Measurements from ENCODE around the gene ACOXL.

The ACOXL gene

DNA sequence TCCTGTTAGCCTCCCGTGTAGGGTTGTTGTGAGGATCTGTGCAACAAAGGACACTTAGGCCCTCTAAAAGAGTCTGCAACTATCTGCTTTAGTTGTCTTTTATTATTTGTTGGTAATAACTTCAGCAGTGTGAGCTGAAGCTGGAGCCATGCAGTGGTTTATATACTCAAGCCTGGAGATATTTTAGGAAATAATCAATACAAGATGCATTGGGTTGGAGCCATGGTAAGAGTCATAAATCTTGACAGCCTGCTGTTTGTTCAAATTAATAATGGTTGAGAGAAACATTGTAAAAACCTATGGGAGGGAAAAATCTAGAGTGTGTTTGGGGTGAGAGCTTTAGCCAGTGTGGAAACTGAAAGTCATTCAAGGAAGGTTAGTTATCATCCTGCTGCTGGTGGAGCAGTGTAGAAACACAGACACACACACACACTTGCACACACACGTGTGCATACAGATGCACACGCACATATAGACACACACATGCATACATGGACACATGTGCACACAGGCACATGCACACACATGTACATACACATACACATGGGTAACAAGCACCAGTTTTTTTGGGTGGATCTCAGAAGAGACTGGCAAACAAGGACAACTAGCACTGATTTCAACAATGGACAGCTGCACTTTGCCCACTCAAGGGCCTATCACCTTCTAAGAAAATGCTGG lies 51.0 kb downstream of the ACOXL start:
- no peaks in the 10 kb centered on the region for H3K79me2 ChIP-seq (ENCODE audit: control insufficient read depth, insufficient read depth, low read length, poor library complexity)
- no peak overlapping the region for H3K14ac ChIP-seq (ENCODE audit: low read length)
- no peaks in the 10 kb centered on the region for H3K36me3 ChIP-seq (ENCODE audit: control insufficient read depth in 1 of 2, insufficient read depth in 2 of 2, low read length in 2 of 2)
- no peak overlapping the region for H3K18ac ChIP-seq (ENCODE audit: low read length)
- H4K12ac ChIP-seq (ENCODE audit: low read depth, low read length): no peak overlapping the region
- no peaks in the 10 kb centered on the region for H3K27me3 ChIP-seq (ENCODE audit: insufficient read depth, low read length)
- H3K9me3 ChIP-seq (ENCODE audit: insufficient read depth, low read depth, low read length): peaks cover 1% of the 10 kb centered on the region
- H3K4ac ChIP-seq (ENCODE audit: low read depth, low read length): no peak overlapping the region
- H3K79me1 ChIP-seq (ENCODE audit: low read length): no peaks in the 10 kb centered on the region
- H3K23ac ChIP-seq (ENCODE audit: low read length): no peak overlapping the region
- no peak overlapping the region for H3K9ac ChIP-seq (ENCODE audit: low read length)
- H2AFZ ChIP-seq (ENCODE audit: insufficient read depth, low read length, poor library complexity): no peak overlapping the region
- H4K91ac ChIP-seq (ENCODE audit: low read depth, low read length): no peak overlapping the region
- no peak overlapping the region for H4K8ac ChIP-seq (ENCODE audit: low read depth, low read length)
- no peak overlapping the region for H3K4me3 ChIP-seq (ENCODE audit: low read depth, low read length)
- no CpG with 5 or more reads among the region's 3 CpGs for WGBS (ENCODE audit: extremely low coverage, insufficient coverage, insufficient read length)
- H2AK5ac ChIP-seq (ENCODE audit: low read length): no peak overlapping the region
- no peak overlapping the region for H2BK5ac ChIP-seq (ENCODE audit: low read depth, low read length, poor library complexity)
- no peaks in the 10 kb centered on the region for H3K4me1 ChIP-seq (ENCODE audit: control insufficient read depth in 1 of 2, insufficient read depth in 2 of 2, low read length in 2 of 2)
- no peak overlapping the region for H2BK12ac ChIP-seq (ENCODE audit: low read length)
- no peak overlapping the region for H3K27ac ChIP-seq (ENCODE audit: low read depth, low read length)
- no peak for DNase-seq
- H3K4me2 ChIP-seq (ENCODE audit: low read length): no peak overlapping the region
- no peak overlapping the region for H2BK120ac ChIP-seq (ENCODE audit: insufficient read depth, low read length, poor library complexity)

DNA sequence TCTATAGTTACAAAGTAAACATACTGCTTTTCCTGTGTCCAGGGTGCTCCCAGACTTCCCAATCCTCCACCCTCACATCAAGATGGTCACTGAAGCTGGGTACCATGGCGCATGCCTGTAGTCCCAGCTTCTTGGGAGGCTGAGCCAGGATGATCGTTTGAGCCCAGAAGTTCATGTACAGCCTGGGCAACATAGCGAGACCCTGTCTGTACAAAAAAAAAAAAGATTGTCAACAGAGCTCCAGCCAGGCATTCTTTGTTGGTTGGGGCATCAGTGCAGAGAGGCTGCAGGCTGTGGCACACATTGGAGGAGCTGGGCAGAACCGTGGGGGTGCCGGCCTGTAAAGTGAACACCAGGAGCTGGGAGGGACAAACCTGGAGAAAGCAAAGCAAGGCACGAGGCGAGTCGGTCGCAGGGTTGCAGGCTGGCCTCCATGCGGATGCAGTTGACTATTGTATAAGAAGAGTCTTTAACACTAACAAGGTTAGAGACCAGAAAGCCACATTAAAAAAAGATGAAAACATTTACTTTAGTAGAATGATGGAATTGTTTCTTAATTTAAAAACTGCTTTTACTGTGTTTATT lies 51.8 kb downstream of the ACOXL start:
- Histone ChIP-seq H4K12ac (ENCODE audit: low read depth, low read length) (no peak overlapping the region), H3K4me1 (ENCODE audit: control insufficient read depth in 1 of 2, insufficient read depth in 2 of 2, low read length in 2 of 2) (no peaks in the 10 kb centered on the region), H3K4ac (ENCODE audit: low read depth, low read length) (no peak overlapping the region), H3K9me3 (ENCODE audit: insufficient read depth, low read depth, low read length) (peaks cover 1% of the 10 kb centered on the region), H3K9ac (ENCODE audit: low read length) (no peak overlapping the region), H4K91ac (ENCODE audit: low read depth, low read length) (no peak overlapping the region), H2AK5ac (ENCODE audit: low read length) (no peak overlapping the region), H3K27ac (ENCODE audit: low read depth, low read length) (no peak overlapping the region), H2BK5ac (ENCODE audit: low read depth, low read length, poor library complexity) (no peak overlapping the region), H2BK120ac (ENCODE audit: insufficient read depth, low read length, poor library complexity) (no peak overlapping the region), H3K18ac (ENCODE audit: low read length) (no peak overlapping the region), H3K4me3 (ENCODE audit: low read depth, low read length) (no peak overlapping the region), H3K27me3 (ENCODE audit: insufficient read depth, low read length) (no peaks in the 10 kb centered on the region), H3K79me2 (ENCODE audit: control insufficient read depth, insufficient read depth, low read length, poor library complexity) (no peaks in the 10 kb centered on the region), H3K79me1 (ENCODE audit: low read length) (no peaks in the 10 kb centered on the region), H3K36me3 (ENCODE audit: control insufficient read depth in 1 of 2, insufficient read depth in 2 of 2, low read length in 2 of 2) (no peaks in the 10 kb centered on the region), H3K14ac (ENCODE audit: low read length) (no peak overlapping the region), H3K4me2 (ENCODE audit: low read length) (no peak overlapping the region), H4K8ac (ENCODE audit: low read depth, low read length) (no peak overlapping the region), H2BK12ac (ENCODE audit: low read length) (no peak overlapping the region), H2AFZ (ENCODE audit: insufficient read depth, low read length, poor library complexity) (no peak overlapping the region), H3K23ac (ENCODE audit: low read length) (no peak overlapping the region)
- no CpG with 5 or more reads among the region's 10 CpGs for WGBS (ENCODE audit: extremely low coverage, insufficient coverage, insufficient read length)
- no peak for DNase-seq

DNA sequence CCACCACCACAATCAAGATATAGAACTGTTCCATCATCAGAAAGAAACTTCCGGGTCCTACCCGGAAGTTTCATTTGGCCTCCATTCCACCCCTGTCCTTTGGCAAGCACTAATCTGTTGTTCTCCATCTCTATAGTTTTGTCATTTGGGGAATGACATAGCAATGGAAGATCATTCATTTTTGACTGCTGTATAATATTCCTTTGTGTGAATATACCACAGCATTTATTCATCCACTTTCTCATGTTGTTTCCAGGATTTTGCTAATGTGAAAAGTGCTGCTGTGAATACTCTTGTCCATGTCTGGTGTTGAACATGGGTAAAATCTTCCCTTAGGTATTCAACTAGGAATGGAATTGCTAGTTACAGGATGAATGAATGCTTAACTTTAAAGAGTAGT lies 53.1 kb downstream of the ACOXL start:
- H3K79me2 ChIP-seq (ENCODE audit: control insufficient read depth, insufficient read depth, low read length, poor library complexity): no peaks in the 10 kb centered on the region
- no peak overlapping the region for H2BK5ac ChIP-seq (ENCODE audit: low read depth, low read length, poor library complexity)
- no peak overlapping the region for H3K14ac ChIP-seq (ENCODE audit: low read length)
- no peaks in the 10 kb centered on the region for H3K4me1 ChIP-seq (ENCODE audit: control insufficient read depth in 1 of 2, insufficient read depth in 2 of 2, low read length in 2 of 2)
- no peak overlapping the region for H3K9ac ChIP-seq (ENCODE audit: low read length)
- H4K8ac ChIP-seq (ENCODE audit: low read depth, low read length): no peak overlapping the region
- H3K79me1 ChIP-seq (ENCODE audit: low read length): no peaks in the 10 kb centered on the region
- no peak overlapping the region for H3K23ac ChIP-seq (ENCODE audit: low read length)
- H4K12ac ChIP-seq (ENCODE audit: low read depth, low read length): no peak overlapping the region
- no peak overlapping the region for H3K4me2 ChIP-seq (ENCODE audit: low read length)
- H3K27me3 ChIP-seq (ENCODE audit: insufficient read depth, low read length): no peaks in the 10 kb centered on the region
- peaks cover 1% of the 10 kb centered on the region for H3K9me3 ChIP-seq (ENCODE audit: insufficient read depth, low read depth, low read length)
- H3K18ac ChIP-seq (ENCODE audit: low read length): no peak overlapping the region
- no peak overlapping the region for H3K4ac ChIP-seq (ENCODE audit: low read depth, low read length)
- no peak overlapping the region for H2BK12ac ChIP-seq (ENCODE audit: low read length)
- no peak for DNase-seq
- no peak overlapping the region for H3K27ac ChIP-seq (ENCODE audit: low read depth, low read length)
- no peak overlapping the region for H2AFZ ChIP-seq (ENCODE audit: insufficient read depth, low read length, poor library complexity)
- WGBS (ENCODE audit: extremely low coverage, insufficient coverage, insufficient read length): no CpG with 5 or more reads among the region's 2 CpGs
- no peak overlapping the region for H2BK120ac ChIP-seq (ENCODE audit: insufficient read depth, low read length, poor library complexity)
- no peak overlapping the region for H3K4me3 ChIP-seq (ENCODE audit: low read depth, low read length)
- H3K36me3 ChIP-seq (ENCODE audit: control insufficient read depth in 1 of 2, insufficient read depth in 2 of 2, low read length in 2 of 2): no peaks in the 10 kb centered on the region
- H2AK5ac ChIP-seq (ENCODE audit: low read length): no peak overlapping the region
- H4K91ac ChIP-seq (ENCODE audit: low read depth, low read length): no peak overlapping the region

DNA sequence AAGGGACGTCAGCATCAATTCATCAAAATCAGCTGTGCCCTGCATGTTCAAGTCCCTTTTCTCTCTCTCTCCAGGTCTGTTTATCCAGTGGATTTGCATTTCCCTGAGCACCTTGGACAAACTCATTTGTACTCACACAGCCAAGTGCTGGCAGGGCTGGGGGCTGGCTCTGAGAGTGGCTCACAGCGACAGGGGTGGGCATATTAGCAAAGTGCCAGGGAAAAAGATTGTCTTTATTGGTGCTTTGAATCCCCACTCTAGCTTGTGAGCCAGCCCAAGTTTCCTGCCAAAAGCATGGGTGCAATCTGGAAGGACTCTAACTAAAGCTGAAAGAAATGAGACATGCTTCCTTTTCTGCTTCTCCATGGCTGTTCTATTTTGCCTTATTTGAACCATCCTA lies 56.6 kb downstream of the ACOXL start:
- no peak for DNase-seq
- Histone ChIP-seq H2AK5ac (ENCODE audit: low read length) (no peak overlapping the region), H3K4me3 (ENCODE audit: low read depth, low read length) (no peak overlapping the region), H4K91ac (ENCODE audit: low read depth, low read length) (no peak overlapping the region), H4K12ac (ENCODE audit: low read depth, low read length) (no peak overlapping the region), H3K4ac (ENCODE audit: low read depth, low read length) (no peak overlapping the region), H3K79me1 (ENCODE audit: low read length) (no peaks in the 10 kb centered on the region), H2BK5ac (ENCODE audit: low read depth, low read length, poor library complexity) (no peak overlapping the region), H3K4me1 (ENCODE audit: control insufficient read depth in 1 of 2, insufficient read depth in 2 of 2, low read length in 2 of 2) (no peaks in the 10 kb centered on the region), H2BK12ac (ENCODE audit: low read length) (no peak overlapping the region), H3K9me3 (ENCODE audit: insufficient read depth, low read depth, low read length) (peaks cover 1% of the 10 kb centered on the region), H2BK120ac (ENCODE audit: insufficient read depth, low read length, poor library complexity) (no peak overlapping the region), H3K27me3 (ENCODE audit: insufficient read depth, low read length) (no peaks in the 10 kb centered on the region), H3K9ac (ENCODE audit: low read length) (no peak overlapping the region), H3K14ac (ENCODE audit: low read length) (no peak overlapping the region), H3K23ac (ENCODE audit: low read length) (no peak overlapping the region), H3K4me2 (ENCODE audit: low read length) (no peak overlapping the region), H3K27ac (ENCODE audit: low read depth, low read length) (no peak overlapping the region), H3K79me2 (ENCODE audit: control insufficient read depth, insufficient read depth, low read length, poor library complexity) (no peaks in the 10 kb centered on the region), H3K36me3 (ENCODE audit: control insufficient read depth in 1 of 2, insufficient read depth in 2 of 2, low read length in 2 of 2) (no peaks in the 10 kb centered on the region), H2AFZ (ENCODE audit: insufficient read depth, low read length, poor library complexity) (no peak overlapping the region), H4K8ac (ENCODE audit: low read depth, low read length) (no peak overlapping the region), H3K18ac (ENCODE audit: low read length) (no peak overlapping the region)
- no CpG with 5 or more reads among the region's 2 CpGs for WGBS (ENCODE audit: extremely low coverage, insufficient coverage, insufficient read length)
